ENCODE results near the gene SUCLG1.

The SUCLG1 gene

GRCh38 chr2:84461310-84461709, 2.2 kb upstream of the SUCLG1 start:
- H3K27ac ChIP-seq (ENCODE audit: low read depth, low read length): peak overlapping the region; percentile 37; the same call in 1 of the 2 replicates
- peaks cover 13% of the 10 kb centered on the region; the same call in 1 of the 2 replicates for H3K9me3 ChIP-seq (ENCODE audit: control insufficient read depth, insufficient read depth, low read depth, low read length)
- H3K36me3 ChIP-seq (ENCODE audit: control insufficient read depth, insufficient read depth, low read length): no peaks in the 10 kb centered on the region
- H3K27me3 ChIP-seq (ENCODE audit: control insufficient read depth, insufficient read depth, low read length): no peaks in the 10 kb centered on the region
- no peak overlapping the region for H3K4me3 ChIP-seq (ENCODE audit: low read depth, low read length)
- peaks cover 19% of the 10 kb centered on the region; the same call in 1 of the 2 replicates for H3K4me1 ChIP-seq (ENCODE audit: control insufficient read depth, insufficient read depth, low read length)
- H3K9ac ChIP-seq (ENCODE audit: low read length): peak overlapping the region; percentile 37

DNA sequence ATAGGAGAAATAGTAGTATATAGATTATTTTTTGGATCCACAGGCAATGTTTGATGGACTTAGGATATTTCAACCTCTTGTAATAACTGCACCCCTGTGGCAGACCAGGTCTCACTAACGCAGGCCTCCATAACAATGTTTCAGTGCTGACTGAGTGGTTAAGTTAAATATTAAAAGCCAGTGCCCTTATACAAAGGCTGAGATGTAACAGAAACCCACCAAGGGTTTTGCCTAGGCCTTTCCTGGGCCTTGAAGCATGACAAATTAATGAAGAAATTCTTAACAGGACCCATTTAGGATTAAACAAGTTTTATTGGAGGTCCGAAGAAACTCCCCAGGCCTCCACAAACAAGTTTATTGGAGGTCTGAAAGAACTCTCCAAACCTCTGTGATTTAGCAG, 1.6 kb upstream of the SUCLG1 start:
- no peaks in the 10 kb centered on the region for H3K27me3 ChIP-seq (ENCODE audit: control insufficient read depth, insufficient read depth, low read length)
- H3K4me3 ChIP-seq (ENCODE audit: low read depth, low read length): no peak overlapping the region
- H3K9ac ChIP-seq (ENCODE audit: low read length): no peak overlapping the region
- peaks cover 10% of the 10 kb centered on the region; the same call in 1 of the 2 replicates for H3K9me3 ChIP-seq (ENCODE audit: control insufficient read depth, insufficient read depth, low read depth, low read length)
- H3K4me1 ChIP-seq (ENCODE audit: control insufficient read depth, insufficient read depth, low read length): peaks cover 19% of the 10 kb centered on the region; the same call in 1 of the 2 replicates
- no peak overlapping the region for H3K27ac ChIP-seq (ENCODE audit: low read depth, low read length)
- no peaks in the 10 kb centered on the region for H3K36me3 ChIP-seq (ENCODE audit: control insufficient read depth, insufficient read depth, low read length)

GRCh38 chr2:84459944-84460429, 907 bp upstream of the SUCLG1 start:
- Histone ChIP-seq H3K4me3 (ENCODE audit: low read depth, low read length) (peak overlapping the region; percentile 81), H3K4me1 (ENCODE audit: control insufficient read depth, insufficient read depth, low read length) (peaks cover 19% of the 10 kb centered on the region; the same call in 1 of the 2 replicates), H3K36me3 (ENCODE audit: control insufficient read depth, insufficient read depth, low read length) (no peaks in the 10 kb centered on the region), H3K9me3 (ENCODE audit: control insufficient read depth, insufficient read depth, low read depth, low read length) (peaks cover 6% of the 10 kb centered on the region; the same call in 1 of the 2 replicates), H3K27ac (ENCODE audit: low read depth, low read length) (no peak overlapping the region), H3K9ac (ENCODE audit: low read length) (peak overlapping the region; percentile 91), H3K27me3 (ENCODE audit: control insufficient read depth, insufficient read depth, low read length) (no peaks in the 10 kb centered on the region)

GRCh38 chr2:84458551-84459017, 496 bp downstream of the SUCLG1 start:
- Histone ChIP-seq H3K4me1 (ENCODE audit: control insufficient read depth, insufficient read depth, low read length) (peaks cover 19% of the 10 kb centered on the region; the same call in 1 of the 2 replicates), H3K27me3 (ENCODE audit: control insufficient read depth, insufficient read depth, low read length) (no peaks in the 10 kb centered on the region), H3K36me3 (ENCODE audit: control insufficient read depth, insufficient read depth, low read length) (no peaks in the 10 kb centered on the region), H3K9me3 (ENCODE audit: control insufficient read depth, insufficient read depth, low read depth, low read length) (no peaks in the 10 kb centered on the region), H3K9ac (ENCODE audit: low read length) (peak overlapping the region; percentile 91), H3K27ac (ENCODE audit: low read depth, low read length) (peak overlapping the region; percentile 86; the same call in 1 of the 2 replicates), H3K4me3 (ENCODE audit: low read depth, low read length) (peak overlapping the region; percentile 81)

GRCh38 chr2:84457686-84458085, 1.4 kb downstream of the SUCLG1 start:
- Histone ChIP-seq H3K27me3 (ENCODE audit: control insufficient read depth, insufficient read depth, low read length) (no peaks in the 10 kb centered on the region), H3K36me3 (ENCODE audit: control insufficient read depth, insufficient read depth, low read length) (no peaks in the 10 kb centered on the region), H3K27ac (ENCODE audit: low read depth, low read length) (no peak overlapping the region), H3K4me3 (ENCODE audit: low read depth, low read length) (peak overlapping the region; percentile 81; the same call in 1 of the 2 replicates), H3K9me3 (ENCODE audit: control insufficient read depth, insufficient read depth, low read depth, low read length) (no peaks in the 10 kb centered on the region), H3K9ac (ENCODE audit: low read length) (no peak overlapping the region), H3K4me1 (ENCODE audit: control insufficient read depth, insufficient read depth, low read length) (peaks cover 15% of the 10 kb centered on the region; the same call in 1 of the 2 replicates)

DNA sequence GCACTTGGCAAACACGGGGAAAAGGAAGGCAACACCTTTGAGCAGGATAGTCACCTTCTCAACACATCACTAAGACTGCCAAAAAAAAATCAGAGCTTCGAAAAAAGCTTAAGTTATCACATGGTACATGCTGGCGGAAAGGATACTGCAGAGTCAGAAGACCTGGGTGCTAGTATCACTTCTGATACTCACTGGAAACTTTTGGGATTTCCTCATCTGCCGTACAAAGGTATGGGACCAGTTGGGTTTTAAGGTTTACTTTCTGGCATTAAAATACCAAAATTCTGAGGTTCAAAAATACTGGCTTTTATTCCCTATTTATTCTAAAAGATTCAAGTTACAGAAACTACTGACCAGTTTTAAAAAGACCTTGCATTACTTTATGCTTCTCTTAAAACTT, 2.9 kb downstream of the SUCLG1 start:
- H3K27ac ChIP-seq (ENCODE audit: low read depth, low read length): no peak overlapping the region
- H3K9ac ChIP-seq (ENCODE audit: low read length): no peak overlapping the region
- no peaks in the 10 kb centered on the region for H3K36me3 ChIP-seq (ENCODE audit: control insufficient read depth, insufficient read depth, low read length)
- H3K4me1 ChIP-seq (ENCODE audit: control insufficient read depth, insufficient read depth, low read length): peaks cover 5% of the 10 kb centered on the region; the same call in 1 of the 2 replicates
- H3K27me3 ChIP-seq (ENCODE audit: control insufficient read depth, insufficient read depth, low read length): no peaks in the 10 kb centered on the region
- H3K9me3 ChIP-seq (ENCODE audit: control insufficient read depth, insufficient read depth, low read depth, low read length): no peaks in the 10 kb centered on the region
- H3K4me3 ChIP-seq (ENCODE audit: low read depth, low read length): no peak overlapping the region

GRCh38 chr2:84454581-84454980, 4.5 kb downstream of the SUCLG1 start:
- Histone ChIP-seq H3K27ac (ENCODE audit: low read depth, low read length) (no peak overlapping the region), H3K4me1 (ENCODE audit: control insufficient read depth, insufficient read depth, low read length) (peaks cover 5% of the 10 kb centered on the region; the same call in 1 of the 2 replicates), H3K4me3 (ENCODE audit: low read depth, low read length) (no peak overlapping the region), H3K9me3 (ENCODE audit: control insufficient read depth, insufficient read depth, low read depth, low read length) (no peaks in the 10 kb centered on the region), H3K36me3 (ENCODE audit: control insufficient read depth, insufficient read depth, low read length) (no peaks in the 10 kb centered on the region), H3K9ac (ENCODE audit: low read length) (no peak overlapping the region), H3K27me3 (ENCODE audit: control insufficient read depth, insufficient read depth, low read length) (no peaks in the 10 kb centered on the region)

DNA sequence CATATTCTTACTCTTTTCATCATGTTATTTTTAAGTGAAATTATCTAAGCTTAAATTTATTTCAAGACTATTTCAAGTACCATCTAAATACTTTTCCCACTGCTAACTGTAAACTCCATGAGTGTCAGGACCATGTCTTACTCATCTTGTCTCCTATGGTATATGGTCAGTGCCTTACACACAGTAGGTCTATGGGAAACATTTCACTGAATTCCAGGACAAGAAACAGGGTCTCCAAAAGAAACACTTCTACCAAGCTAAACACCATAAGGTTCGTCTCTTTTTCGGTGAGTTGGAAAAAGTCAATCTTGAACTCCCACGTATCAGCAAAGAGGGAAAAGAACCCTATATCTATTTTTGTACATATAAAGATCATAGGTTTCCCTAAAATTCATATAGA, 6.5 kb downstream of the SUCLG1 start:
- Histone ChIP-seq H3K9me3 (ENCODE audit: control insufficient read depth, insufficient read depth, low read depth, low read length) (no peaks in the 10 kb centered on the region), H3K9ac (ENCODE audit: low read length) (no peak overlapping the region), H3K4me3 (ENCODE audit: low read depth, low read length) (no peak overlapping the region), H3K27ac (ENCODE audit: low read depth, low read length) (no peak overlapping the region), H3K4me1 (ENCODE audit: control insufficient read depth, insufficient read depth, low read length) (no peaks in the 10 kb centered on the region), H3K27me3 (ENCODE audit: control insufficient read depth, insufficient read depth, low read length) (no peaks in the 10 kb centered on the region), H3K36me3 (ENCODE audit: control insufficient read depth, insufficient read depth, low read length) (peaks cover 4% of the 10 kb centered on the region; the same call in 1 of the 2 replicates)

DNA sequence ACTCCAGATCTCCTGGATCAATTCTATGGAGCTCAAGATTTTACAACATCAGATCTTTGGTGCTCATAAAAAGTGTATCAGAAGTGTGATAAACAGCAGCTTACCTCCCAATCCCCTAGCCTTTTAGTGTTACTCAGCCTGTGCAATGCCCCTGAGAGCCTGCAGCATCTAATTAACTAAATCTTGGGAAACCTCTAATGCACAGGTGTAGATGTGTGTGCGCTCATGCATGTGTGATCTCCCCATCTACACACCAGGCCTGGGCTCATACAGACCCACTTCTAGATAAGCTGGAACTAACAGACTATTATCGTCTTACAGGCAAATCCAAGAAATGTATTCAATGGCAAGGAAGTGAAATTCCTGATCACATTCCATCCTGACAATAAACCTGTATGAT, 7.5 kb downstream of the SUCLG1 start:
- no peak overlapping the region for H3K9ac ChIP-seq (ENCODE audit: low read length)
- H3K9me3 ChIP-seq (ENCODE audit: control insufficient read depth, insufficient read depth, low read depth, low read length): no peaks in the 10 kb centered on the region
- H3K27me3 ChIP-seq (ENCODE audit: control insufficient read depth, insufficient read depth, low read length): no peaks in the 10 kb centered on the region
- no peak overlapping the region for H3K27ac ChIP-seq (ENCODE audit: low read depth, low read length)
- no peak overlapping the region for H3K4me3 ChIP-seq (ENCODE audit: low read depth, low read length)
- no peaks in the 10 kb centered on the region for H3K4me1 ChIP-seq (ENCODE audit: control insufficient read depth, insufficient read depth, low read length)
- peaks cover 6% of the 10 kb centered on the region; the same call in 1 of the 2 replicates for H3K36me3 ChIP-seq (ENCODE audit: control insufficient read depth, insufficient read depth, low read length)

- H3K4me3 ChIP-seq (ENCODE audit: low read depth, low read length): no peak overlapping the region
- H3K9ac ChIP-seq (ENCODE audit: low read length): no peak overlapping the region
Observed at GRCh38 chr2:84450288-84451227, 8.5 kb downstream of the SUCLG1 start.

GRCh38 chr2:84449711-84450110, 9.4 kb downstream of the SUCLG1 start:
- H3K36me3 ChIP-seq (ENCODE audit: control insufficient read depth, insufficient read depth, low read length): peaks cover 20% of the 10 kb centered on the region
- H3K9me3 ChIP-seq (ENCODE audit: control insufficient read depth, insufficient read depth, low read depth, low read length): 0 out of 2 replicates have a peak, but pooled peaks cover 7% of the 10 kb centered on the region
- no peaks in the 10 kb centered on the region for H3K27me3 ChIP-seq (ENCODE audit: control insufficient read depth, insufficient read depth, low read length)
- H3K27ac ChIP-seq (ENCODE audit: low read depth, low read length): no peak overlapping the region
- H3K4me1 ChIP-seq (ENCODE audit: control insufficient read depth, insufficient read depth, low read length): no peaks in the 10 kb centered on the region
- H3K4me3 ChIP-seq (ENCODE audit: low read depth, low read length): no peak overlapping the region
- no peak overlapping the region for H3K9ac ChIP-seq (ENCODE audit: low read length)

More at GRCh38 chr2:84450288-84451227, 8.5 kb downstream of the SUCLG1 start:
- Histone ChIP-seq H3K27me3 (ENCODE audit: control insufficient read depth, insufficient read depth, low read length) (no peaks in the 10 kb centered on the region), H3K4me1 (ENCODE audit: control insufficient read depth, insufficient read depth, low read length) (no peaks in the 10 kb centered on the region), H3K36me3 (ENCODE audit: control insufficient read depth, insufficient read depth, low read length) (peaks cover 15% of the 10 kb centered on the region), H3K9me3 (ENCODE audit: control insufficient read depth, insufficient read depth, low read depth, low read length) (0 out of 2 replicates have a peak, but pooled peaks cover 3% of the 10 kb centered on the region), H3K27ac (ENCODE audit: low read depth, low read length) (no peak overlapping the region)
